ENCODE data around the gene EGLN1.
"Not testable (repeated sequence)": the region's sequence is repeated elsewhere in the genome, so short reads cannot be mapped to it uniquely, and the experiment has no call there.

Gene EGLN1

GRCh38 chr1:231357831-231358354 is 64.2 kb downstream of the EGLN1 start:
- H3K27ac ChIP-seq: peak overlapping the region; percentile 27; the same call in 1 of the 2 replicates
- peak; percentile 93 for TF ChIP-seq CTCF (IDR thresholded peaks at IDR 0.05)
- no peak for TF ChIP-seq ZFX (IDR thresholded peaks at IDR 0.05; ENCODE audit: borderline replicate concordance)

GRCh38 chr1:231357187-231357772 is 64.8 kb downstream of the EGLN1 start:
- no peak overlapping the region for H3K27ac ChIP-seq
- TF ChIP-seq ZFX (IDR thresholded peaks at IDR 0.05; ENCODE audit: borderline replicate concordance) (no peak), CTCF (IDR thresholded peaks at IDR 0.05) (no peak)

GRCh38 chr1:231355171-231355570 is 66.9 kb downstream of the EGLN1 start:
- no peak for TF ChIP-seq ZFX (IDR thresholded peaks at IDR 0.05; ENCODE audit: borderline replicate concordance)
- TF ChIP-seq CTCF (IDR thresholded peaks at IDR 0.05): no peak

GRCh38 chr1:231354330-231355020 is 67.6 kb downstream of the EGLN1 start:
- TF ChIP-seq ZFX (IDR thresholded peaks at IDR 0.05; ENCODE audit: borderline replicate concordance): no peak
- TF ChIP-seq CTCF (IDR thresholded peaks at IDR 0.05): no peak
- H3K27ac ChIP-seq: no peak overlapping the region

More at GRCh38 chr1:231355171-231355570, 66.9 kb downstream of the EGLN1 start:
- H3K27ac ChIP-seq: no peak overlapping the region

- H3K27ac ChIP-seq: no peak overlapping the region
- TF ChIP-seq ZFX (IDR thresholded peaks at IDR 0.05; ENCODE audit: borderline replicate concordance): no peak
These were observed 69.0 kb downstream of the EGLN1 start for GRCh38 chr1:231353086-231353485.

- TF ChIP-seq CTCF (IDR thresholded peaks at IDR 0.05) (no peak), ZFX (IDR thresholded peaks at IDR 0.05; ENCODE audit: borderline replicate concordance) (no peak)
- H3K27ac ChIP-seq: no peak overlapping the region
These were observed 70.3 kb downstream of the EGLN1 start for GRCh38 chr1:231351816-231352215.

GRCh38 chr1:231348856-231349255 is 73.2 kb downstream of the EGLN1 start:
- not testable (repeated sequence) for H3K27ac ChIP-seq

GRCh38 chr1:231348442-231348841 is 73.6 kb downstream of the EGLN1 start:
- H3K27ac ChIP-seq: no peak overlapping the region
- TF ChIP-seq ZFX (IDR thresholded peaks at IDR 0.05; ENCODE audit: borderline replicate concordance): no peak
- TF ChIP-seq CTCF (IDR thresholded peaks at IDR 0.05): no peak

Data from 22Rv1 (cell line).